T-helper 1 cell treated with Interleukin-12 subunit alpha and Interleukin-12 subunit beta and Interleukin-4 antibody, amounts not matched to agents 30 ng/mL and 1 ng/mL, for 36 hours (primary cell): ENCODE measurements around the gene FOXE1. TPM values are rescaled to one million over a fixed set of nuclear protein-coding genes. Genes with fewer than 3 reads are reported as not detected.

Experiments used
- intact Hi-C: fragments of 100-400 bp; cut with micrococcal nuclease; formaldehyde crosslinking; loops from one replicate; pipeline ENCODE4 v1.15.1; 2024
- total RNA-seq: library from RNA; stranded (reverse); gene quantifications from 2 replicates; pipeline ENCODE4 v1.2.3, GENCODE V29; 2022

FOXE1 gene
- total RNA-seq, 1 donor from 2014 or later: not detected

GRCh38 chr9:97905228-97905627 is 52.2 kb downstream of the FOXE1 start:
- intact Hi-C loops: loop anchor here (1.0 to 10.0 kb wide), 7 partner anchors 17 to 494 kb away; partner anchors contain the start of genes NANS, TBC1D2, TRMO and XPA

Other genes starting within 250 kb of the FOXE1 start
- 14.4 and 15.6 TPM in 2 replicates for gene TSTD2, start 219.9 kb upstream of the FOXE1 start, total RNA-seq
- 40.5 and 42.6 TPM in 2 replicates for gene NCBP1, start 219.4 kb upstream of the FOXE1 start, total RNA-seq
- 12.5 and 15.2 TPM in 2 replicates for gene XPA, start 155.9 kb upstream of the FOXE1 start, total RNA-seq
- gene TRMO, start 69.3 kb downstream of the FOXE1 start, total RNA-seq: 23.0 and 23.3 TPM in 2 replicates
- gene HEMGN, start 84.9 kb downstream of the FOXE1 start, total RNA-seq: 0.42 and 0.44 TPM in 2 replicates
- 232 and 236 TPM in 2 replicates for gene ANP32B, start 130.1 kb downstream of the FOXE1 start, total RNA-seq
- gene NANS, start 203.5 kb downstream of the FOXE1 start, total RNA-seq: 58.7 and 59.5 TPM in 2 replicates